ENCODE results near the gene PARP4. TPM values are rescaled to one million over a fixed set of nuclear protein-coding genes. Genes with fewer than 3 reads are reported as not detected.

Gene PARP4
- total and polyA plus RNA-seq, 4 donors, result 12.4 to 52.6 (median 24.2) TPM

GRCh38 chr13:24540236-24541126, 27.9 kb upstream of the PARP4 start:
- Histone ChIP-seq H3K9me3 (ENCODE audit: control insufficient read depth, low read length) (no peaks in the 10 kb centered on the region), H3K4me1 (ENCODE audit: control insufficient read depth in 1 of 2, insufficient read depth in 2 of 2, low read length in 2 of 2) (no peaks in the 10 kb centered on the region), H3K27me3 (ENCODE audit: control insufficient read depth in 1 of 2, insufficient read depth in 2 of 2, low read length in 1 of 2) (no peaks in the 10 kb centered on the region), H3K36me3 (ENCODE audit: control insufficient read depth in 1 of 2, insufficient read depth in 2 of 2, low read length in 1 of 2) (no peaks in the 10 kb centered on the region), H3K4me3 (ENCODE audit: low read length in 2 of 2) (no peak overlapping the region), H3K27ac (ENCODE audit: low read depth in 1 of 2, low read length in 2 of 2) (no peak overlapping the region)
- DNase-seq, result no peak
- intact Hi-C loops (cut with DNase I), result no loop called here
- WGBS, 2 donors, result 72 to 73% methylated on average over 32 of the region's 32 CpGs
- peak; percentile 34 for ATAC-seq (ENCODE audit: low FRiP score)

GRCh38 chr13:24539500-24540165, 27.1 kb upstream of the PARP4 start:
- Histone ChIP-seq H3K4me3 (ENCODE audit: low read length in 2 of 2) (no peak overlapping the region), H3K27me3 (ENCODE audit: control insufficient read depth in 1 of 2, insufficient read depth in 2 of 2, low read length in 1 of 2) (no peaks in the 10 kb centered on the region), H3K4me1 (ENCODE audit: control insufficient read depth in 1 of 2, insufficient read depth in 2 of 2, low read length in 2 of 2) (no peaks in the 10 kb centered on the region), H3K9me3 (ENCODE audit: control insufficient read depth, low read length) (no peaks in the 10 kb centered on the region), H3K36me3 (ENCODE audit: control insufficient read depth in 1 of 2, insufficient read depth in 2 of 2, low read length in 1 of 2) (no peaks in the 10 kb centered on the region), H3K27ac (ENCODE audit: low read depth in 1 of 2, low read length in 2 of 2) (no peak overlapping the region)
- DNase-seq, result no peak
- 86 to 88% methylated on average over 11 of the region's 11 CpGs for whole genome bisulfite sequencing, 2 donors
- ATAC-seq (ENCODE audit: low FRiP score), result no peak
- intact Hi-C loops (cut with DNase I), result no loop called here

DNA sequence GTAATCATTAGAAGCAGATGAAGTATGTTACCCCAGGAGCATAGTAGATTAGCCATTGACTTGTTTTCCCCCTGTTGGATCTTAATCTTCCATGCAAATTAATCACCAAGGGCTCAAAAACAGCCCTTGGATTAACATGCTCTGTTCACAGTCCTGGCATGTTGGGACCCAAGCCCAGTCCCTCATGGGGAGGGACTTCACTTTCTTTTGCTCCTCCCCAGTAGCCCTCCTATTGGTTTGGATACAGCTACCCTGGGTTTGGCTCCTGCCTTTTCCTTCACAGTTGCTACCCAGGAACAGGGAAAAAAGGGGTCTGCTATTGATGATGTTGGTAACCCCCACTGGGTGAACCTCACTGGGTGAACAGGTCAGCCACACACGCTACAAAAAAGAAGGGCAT, 16.9 kb upstream of the PARP4 start:
- no peaks in the 10 kb centered on the region for H3K27me3 ChIP-seq (ENCODE audit: control insufficient read depth in 1 of 2, insufficient read depth in 2 of 2, low read length in 1 of 2)
- 64 to 74% methylated on average over 1 of the region's 1 CpG for WGBS, 2 donors
- ATAC-seq (ENCODE audit: low FRiP score), result no peak

DNA sequence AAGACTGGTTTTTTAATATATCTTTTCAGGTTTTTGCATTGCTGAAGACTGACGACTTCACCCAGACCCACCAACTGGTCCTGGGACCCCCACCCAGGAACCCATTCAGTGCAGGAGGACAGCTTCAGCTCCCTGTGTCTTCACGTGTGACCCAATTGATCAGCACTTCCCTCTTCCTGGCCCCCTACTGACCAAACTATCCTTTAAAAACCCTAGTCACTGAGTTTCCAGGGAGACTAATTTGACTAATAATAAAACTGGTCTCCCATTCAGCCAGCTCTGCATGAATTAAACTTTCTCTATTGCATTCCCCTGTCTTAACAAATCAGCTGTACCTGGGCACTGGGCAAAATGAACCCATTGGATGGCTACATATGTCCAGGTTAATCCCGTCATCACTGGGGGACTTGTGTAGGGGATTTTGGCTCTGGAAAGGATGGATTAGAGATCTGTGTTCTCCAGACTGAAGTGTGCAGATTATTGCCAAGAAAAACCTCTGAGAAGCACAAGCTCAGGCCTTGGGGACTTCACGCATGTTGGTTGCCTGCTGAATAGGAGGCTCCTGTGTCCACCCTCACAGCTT, 16.3 kb upstream of the PARP4 start:
- 62 to 66% methylated on average over 4 of the region's 4 CpGs for WGBS, 2 donors

More for the DNA sequence above, 16.9 kb upstream of the PARP4 start:
- no peak overlapping the region for H3K4me3 ChIP-seq (ENCODE audit: low read length in 2 of 2)
- H3K9me3 ChIP-seq (ENCODE audit: control insufficient read depth, low read length), result no peaks in the 10 kb centered on the region
- no peaks in the 10 kb centered on the region for H3K4me1 ChIP-seq (ENCODE audit: control insufficient read depth in 1 of 2, insufficient read depth in 2 of 2, low read length in 2 of 2)
- no peaks in the 10 kb centered on the region for H3K36me3 ChIP-seq (ENCODE audit: control insufficient read depth in 1 of 2, insufficient read depth in 2 of 2, low read length in 1 of 2)
- intact Hi-C loops (cut with DNase I), result no loop called here
- DNase-seq, result no peak
- H3K27ac ChIP-seq (ENCODE audit: low read depth in 1 of 2, low read length in 2 of 2), result no peak overlapping the region

GRCh38 chr13:24527266-24527775, 14.7 kb upstream of the PARP4 start:
- H3K36me3 ChIP-seq (ENCODE audit: control insufficient read depth in 1 of 2, insufficient read depth in 2 of 2, low read length in 1 of 2), result no peaks in the 10 kb centered on the region
- intact Hi-C loops (cut with DNase I), result no loop called here
- no peaks in the 10 kb centered on the region for H3K9me3 ChIP-seq (ENCODE audit: control insufficient read depth, low read length)
- 65 to 71% methylated on average over 6 of the region's 6 CpGs for WGBS, 2 donors
- no peak for ATAC-seq (ENCODE audit: low FRiP score)
- no peak overlapping the region for H3K27ac ChIP-seq (ENCODE audit: low read depth in 1 of 2, low read length in 2 of 2)
- DNase-seq, result no peak
- H3K4me1 ChIP-seq (ENCODE audit: control insufficient read depth in 1 of 2, insufficient read depth in 2 of 2, low read length in 2 of 2), result no peaks in the 10 kb centered on the region
- H3K27me3 ChIP-seq (ENCODE audit: control insufficient read depth in 1 of 2, insufficient read depth in 2 of 2, low read length in 1 of 2), result no peaks in the 10 kb centered on the region
- H3K4me3 ChIP-seq (ENCODE audit: low read length in 2 of 2), result no peak overlapping the region

More for the DNA sequence above, 16.3 kb upstream of the PARP4 start:
- Histone ChIP-seq H3K27ac (ENCODE audit: low read depth in 1 of 2, low read length in 2 of 2) (no peak overlapping the region), H3K4me1 (ENCODE audit: control insufficient read depth in 1 of 2, insufficient read depth in 2 of 2, low read length in 2 of 2) (no peaks in the 10 kb centered on the region), H3K4me3 (ENCODE audit: low read length in 2 of 2) (no peak overlapping the region), H3K27me3 (ENCODE audit: control insufficient read depth in 1 of 2, insufficient read depth in 2 of 2, low read length in 1 of 2) (no peaks in the 10 kb centered on the region), H3K9me3 (ENCODE audit: control insufficient read depth, low read length) (no peaks in the 10 kb centered on the region), H3K36me3 (ENCODE audit: control insufficient read depth in 1 of 2, insufficient read depth in 2 of 2, low read length in 1 of 2) (no peaks in the 10 kb centered on the region)
- ATAC-seq (ENCODE audit: low FRiP score) (no peak), DNase-seq (no peak)
- intact Hi-C loops (cut with DNase I), result no loop called here

DNA sequence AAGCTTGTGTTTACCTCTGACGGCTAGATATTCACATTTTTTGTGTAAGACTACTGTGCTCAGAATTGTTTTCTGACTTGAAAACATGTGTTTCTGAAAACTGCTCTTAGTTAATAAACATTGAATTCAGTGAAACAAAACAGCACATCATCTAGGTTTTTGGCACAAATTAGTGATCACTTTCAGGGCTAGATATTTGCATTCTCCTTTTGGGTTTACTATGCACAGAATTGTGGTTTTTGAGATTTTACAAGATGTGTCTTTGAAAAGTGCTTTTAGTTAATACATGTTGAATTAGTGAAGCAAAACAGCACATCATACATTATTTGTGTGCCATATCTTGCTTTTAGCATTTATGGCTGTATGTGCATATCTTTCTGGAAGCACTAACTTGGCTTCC, 8.2 kb upstream of the PARP4 start:
- DNase-seq (no peak), ATAC-seq (ENCODE audit: low FRiP score) (no peak)
- 74 to 80% methylated on average over 1 of the region's 1 CpG for WGBS, 2 donors
- no peak overlapping the region for H3K27ac ChIP-seq (ENCODE audit: low read depth in 1 of 2, low read length in 2 of 2)
- no peaks in the 10 kb centered on the region for H3K27me3 ChIP-seq (ENCODE audit: control insufficient read depth in 1 of 2, insufficient read depth in 2 of 2, low read length in 1 of 2)
- no peaks in the 10 kb centered on the region for H3K9me3 ChIP-seq (ENCODE audit: control insufficient read depth, low read length)
- intact Hi-C loops (cut with DNase I), result no loop called here
- no peak overlapping the region for H3K4me3 ChIP-seq (ENCODE audit: low read length in 2 of 2)
- H3K36me3 ChIP-seq (ENCODE audit: control insufficient read depth in 1 of 2, insufficient read depth in 2 of 2, low read length in 1 of 2), result no peaks in the 10 kb centered on the region
- H3K4me1 ChIP-seq (ENCODE audit: control insufficient read depth in 1 of 2, insufficient read depth in 2 of 2, low read length in 2 of 2), result no peaks in the 10 kb centered on the region

DNA sequence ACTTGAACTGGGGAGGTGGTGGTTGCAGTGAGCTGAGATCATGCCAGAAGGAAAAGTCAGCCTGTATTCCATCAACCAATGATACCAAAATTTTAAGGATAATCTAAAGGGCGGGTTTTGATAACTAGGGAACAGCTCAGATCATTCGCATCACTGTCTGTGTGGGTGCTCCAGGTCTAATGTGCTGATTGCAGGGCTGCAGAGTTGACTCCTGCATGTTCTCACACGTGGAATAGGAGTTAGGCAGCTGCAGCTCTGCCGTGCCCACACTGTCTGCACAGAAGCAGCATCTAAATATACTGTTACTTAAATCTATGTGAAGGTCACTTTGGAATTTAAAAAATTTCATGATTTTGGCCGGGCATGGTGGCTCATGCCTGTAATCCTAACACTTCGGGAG, 4.3 kb upstream of the PARP4 start:
- Histone ChIP-seq H3K27ac (ENCODE audit: low read depth in 1 of 2, low read length in 2 of 2) (no peak overlapping the region), H3K9me3 (ENCODE audit: control insufficient read depth, low read length) (no peaks in the 10 kb centered on the region), H3K4me1 (ENCODE audit: control insufficient read depth in 1 of 2, insufficient read depth in 2 of 2, low read length in 2 of 2) (no peaks in the 10 kb centered on the region), H3K4me3 (ENCODE audit: low read length in 2 of 2) (no peak overlapping the region), H3K27me3 (ENCODE audit: control insufficient read depth in 1 of 2, insufficient read depth in 2 of 2, low read length in 1 of 2) (no peaks in the 10 kb centered on the region), H3K36me3 (ENCODE audit: control insufficient read depth in 1 of 2, insufficient read depth in 2 of 2, low read length in 1 of 2) (no peaks in the 10 kb centered on the region)
- intact Hi-C loops (cut with DNase I), result no loop called here
- ATAC-seq (ENCODE audit: low FRiP score) (no peak), DNase-seq (no peak)
- 65 to 68% methylated on average over 6 of the region's 6 CpGs for WGBS, 2 donors

- 0 to 1% methylated on average over 10 of the region's 10 CpGs for WGBS, 2 donors
- Histone ChIP-seq H3K4me3 (ENCODE audit: low read length in 2 of 2) (peak overlapping the region; percentile 74 to 78), H3K4me1 (ENCODE audit: control insufficient read depth in 1 of 2, insufficient read depth in 2 of 2, low read length in 2 of 2) (no peaks in the 10 kb centered on the region), H3K27ac (ENCODE audit: low read depth in 1 of 2, low read length in 2 of 2) (no peak overlapping the region), H3K9me3 (ENCODE audit: control insufficient read depth, low read length) (no peaks in the 10 kb centered on the region), H3K27me3 (ENCODE audit: control insufficient read depth in 1 of 2, insufficient read depth in 2 of 2, low read length in 1 of 2) (no peaks in the 10 kb centered on the region), H3K36me3 (ENCODE audit: control insufficient read depth in 1 of 2, insufficient read depth in 2 of 2, low read length in 1 of 2) (no peaks in the 10 kb centered on the region)
- ATAC-seq (ENCODE audit: low FRiP score) (no peak), DNase-seq (no peak)
- intact Hi-C loops (cut with DNase I), result no loop called here
Measured at GRCh38 chr13:24512908-24513213, 283 bp upstream of the PARP4 start.

Data from aorta (tissue), 5 donors.